HG03342 (cell line): Measurements from ENCODE around the gene TMEM54.

Source experiments
- ATAC-seq: cut with Tn5 transposase; IDR thresholded peaks from one replicate; pipeline ENCODE4 v1.9.1; 2021; ENCODE audit warnings: mild to moderate bottlenecking, moderate library complexity; ENCODE audit not compliant: unreplicated experiment

The TMEM54 gene, protein sequence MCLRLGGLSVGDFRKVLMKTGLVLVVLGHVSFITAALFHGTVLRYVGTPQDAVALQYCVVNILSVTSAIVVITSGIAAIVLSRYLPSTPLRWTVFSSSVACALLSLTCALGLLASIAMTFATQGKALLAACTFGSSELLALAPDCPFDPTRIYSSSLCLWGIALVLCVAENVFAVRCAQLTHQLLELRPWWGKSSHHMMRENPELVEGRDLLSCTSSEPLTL

DNA sequence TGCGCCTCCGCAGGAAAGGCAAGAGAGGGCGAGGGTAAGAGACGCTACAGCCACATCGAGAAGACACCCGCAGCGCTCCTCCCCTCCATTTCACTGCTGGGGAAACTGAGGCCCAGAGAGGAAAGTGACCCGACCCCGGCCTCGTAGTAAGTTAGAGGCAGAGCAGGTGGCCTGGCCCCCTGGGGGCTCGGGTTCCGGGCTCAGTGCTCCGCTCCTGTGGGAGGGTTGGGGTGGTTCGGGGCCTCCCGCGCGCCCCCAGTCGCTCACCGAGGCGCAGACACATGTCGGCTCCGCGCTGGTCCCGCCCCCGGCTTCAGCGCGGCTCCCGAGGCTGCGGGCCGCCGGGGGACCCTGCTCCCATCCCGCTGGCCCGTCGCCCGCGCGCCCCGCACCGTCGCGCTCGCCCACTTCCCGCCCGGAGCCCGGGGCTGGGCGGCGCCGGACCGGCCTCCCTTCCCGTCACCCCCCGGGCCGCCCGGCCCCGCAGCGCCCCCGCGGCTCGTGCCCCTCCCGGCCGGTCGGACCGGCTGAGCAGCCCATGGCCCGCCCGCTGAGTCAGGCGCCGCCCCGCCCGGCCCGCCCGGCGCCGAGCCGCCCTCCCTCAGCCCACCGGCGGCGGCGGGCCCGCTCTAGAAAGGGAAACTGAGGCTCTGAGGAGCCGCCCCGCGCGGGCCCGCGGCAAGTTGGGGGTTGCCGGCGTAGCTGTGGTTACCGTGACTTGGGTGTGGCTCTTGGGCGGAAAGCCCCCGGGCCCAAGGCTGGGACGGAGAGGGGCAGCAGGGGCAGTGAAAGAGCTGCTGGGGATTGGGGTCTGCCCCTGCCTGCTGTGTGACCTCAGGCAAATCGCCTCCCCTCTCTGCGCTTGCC is at the start of gene TMEM54:
TMEM54 (minus strand) TSS at position 434 of the 867 bp plus-strand sequence; CDS start at position 283, 151 bp downstream.
- ATAC-seq, result no peak

DNA sequence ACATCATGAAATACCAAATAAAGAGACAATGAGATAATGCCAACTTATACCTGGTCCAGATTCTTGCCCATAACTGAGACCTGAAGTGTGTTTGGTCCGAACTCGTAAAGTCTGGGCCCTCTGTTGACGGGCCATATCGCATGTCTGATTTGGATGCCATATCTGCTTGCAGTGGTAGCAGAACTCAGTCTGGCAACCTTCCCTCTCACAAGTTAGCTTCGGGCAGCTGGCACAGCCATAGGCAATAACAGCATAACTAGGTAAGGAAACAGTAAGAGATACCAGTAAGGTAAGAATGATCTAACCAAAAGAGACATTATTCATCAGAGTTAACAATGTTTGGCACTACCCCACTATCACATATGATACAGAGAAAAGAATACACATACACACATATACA is 48.3 kb upstream of the TMEM54 start:
- ATAC-seq, result no peak

DNA sequence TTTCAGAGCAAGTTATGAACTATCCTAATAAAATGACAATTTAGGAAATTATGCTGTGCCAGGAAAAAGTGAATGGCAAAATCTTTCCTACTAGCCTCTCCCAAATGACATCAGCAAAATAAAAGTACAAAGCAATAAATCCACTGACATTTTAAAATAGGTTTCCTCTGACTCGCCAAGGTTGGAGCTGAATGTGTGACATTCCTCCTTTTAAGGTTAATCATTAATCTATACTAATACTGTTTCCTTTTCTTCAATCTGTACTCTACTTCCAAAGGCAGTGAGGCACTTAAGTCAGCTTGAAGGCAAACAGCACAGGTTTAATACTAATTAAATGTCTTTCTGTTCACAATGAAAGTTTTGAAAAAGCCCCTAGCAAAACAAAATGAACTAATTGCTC is 47.7 kb upstream of the TMEM54 start:
- no peak for ATAC-seq

DNA sequence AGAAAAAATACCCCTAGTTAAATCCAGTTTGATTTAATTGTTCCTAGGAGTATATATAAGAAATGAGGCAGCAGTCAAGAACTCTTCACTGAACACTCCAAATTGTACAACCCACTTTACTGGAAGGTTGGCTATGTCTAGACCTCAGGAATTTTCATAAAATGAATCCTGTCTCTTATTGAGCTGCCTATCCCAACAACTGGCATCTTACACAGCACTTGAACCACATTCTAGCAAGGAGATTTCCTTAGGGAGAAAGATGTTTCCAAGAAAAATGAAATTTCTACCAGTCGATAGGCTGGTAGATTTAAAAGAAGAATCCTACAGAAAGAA is 47.2 kb upstream of the TMEM54 start:
- no peak for ATAC-seq

DNA sequence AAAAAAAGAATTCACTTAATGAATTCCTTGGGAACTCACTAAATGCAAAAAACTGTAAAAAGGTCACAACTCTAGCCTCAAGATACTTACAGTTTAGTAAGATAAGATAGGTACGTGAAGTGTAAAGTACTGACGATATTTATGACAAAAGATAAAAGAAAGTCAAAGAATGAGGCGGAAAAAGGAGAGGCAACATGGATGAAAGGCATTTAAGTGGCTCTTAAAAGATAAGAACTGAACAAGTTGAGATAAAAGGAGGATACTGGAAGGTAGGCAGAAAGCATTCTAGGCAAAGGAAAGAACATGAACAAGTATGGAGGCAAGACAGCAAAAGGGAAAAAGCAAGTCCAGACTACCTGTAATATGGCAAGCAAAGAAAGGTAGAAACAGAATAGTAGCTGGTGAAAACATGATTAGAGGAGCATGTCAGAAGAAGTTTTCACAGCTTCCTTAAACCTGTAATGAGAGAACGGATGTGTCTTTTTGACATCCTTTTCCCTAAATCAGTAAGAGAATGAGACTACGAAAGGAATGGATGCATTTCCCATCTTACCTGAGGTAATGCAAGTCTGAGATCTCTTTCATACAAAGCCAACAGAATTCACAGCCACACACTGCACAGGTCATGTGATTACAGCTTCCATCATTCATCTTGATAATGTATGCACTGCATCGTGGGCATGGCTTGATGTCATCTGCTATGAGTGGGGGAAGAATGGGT is 46.6 kb upstream of the TMEM54 start:
- ATAC-seq, result no peak

DNA sequence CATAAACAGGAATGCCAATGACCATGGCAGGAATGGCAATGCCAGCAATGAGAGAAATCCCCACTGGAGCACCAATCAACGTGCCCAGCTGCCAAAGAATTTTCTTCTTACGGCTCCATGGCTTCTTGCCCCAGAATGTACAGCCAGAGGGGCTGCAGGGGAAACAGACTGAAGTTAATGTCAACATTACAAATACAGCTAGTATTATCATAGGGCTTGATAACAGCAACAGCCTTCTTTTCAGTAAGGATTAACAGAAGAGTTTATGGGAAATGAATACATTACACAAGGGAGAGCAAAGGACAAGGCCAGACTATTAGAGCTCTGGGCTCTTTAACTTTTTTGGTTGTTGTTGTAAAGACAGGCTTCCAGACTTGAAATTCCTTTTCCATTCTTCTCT is 45.2 kb upstream of the TMEM54 start:
- no peak for ATAC-seq

DNA sequence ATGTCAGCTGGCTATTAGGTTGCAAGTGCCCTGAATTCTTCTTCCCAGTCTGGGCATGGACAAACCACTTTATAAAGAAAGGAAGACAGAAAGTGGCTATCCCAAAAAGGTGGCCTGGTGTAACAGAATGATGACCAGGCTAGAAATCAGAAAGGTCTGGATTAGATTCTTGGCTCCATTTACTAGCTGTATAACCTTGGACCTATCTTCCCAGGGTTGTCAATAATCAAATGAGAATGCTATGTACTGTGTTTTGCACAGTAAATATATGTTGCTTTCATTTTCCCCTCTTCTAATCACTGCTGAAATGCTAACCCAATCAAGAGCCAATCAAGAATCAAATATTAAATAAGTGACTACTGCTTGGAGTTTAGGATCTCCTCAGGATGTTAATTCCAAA is 43.0 kb upstream of the TMEM54 start:
- no peak for ATAC-seq

DNA sequence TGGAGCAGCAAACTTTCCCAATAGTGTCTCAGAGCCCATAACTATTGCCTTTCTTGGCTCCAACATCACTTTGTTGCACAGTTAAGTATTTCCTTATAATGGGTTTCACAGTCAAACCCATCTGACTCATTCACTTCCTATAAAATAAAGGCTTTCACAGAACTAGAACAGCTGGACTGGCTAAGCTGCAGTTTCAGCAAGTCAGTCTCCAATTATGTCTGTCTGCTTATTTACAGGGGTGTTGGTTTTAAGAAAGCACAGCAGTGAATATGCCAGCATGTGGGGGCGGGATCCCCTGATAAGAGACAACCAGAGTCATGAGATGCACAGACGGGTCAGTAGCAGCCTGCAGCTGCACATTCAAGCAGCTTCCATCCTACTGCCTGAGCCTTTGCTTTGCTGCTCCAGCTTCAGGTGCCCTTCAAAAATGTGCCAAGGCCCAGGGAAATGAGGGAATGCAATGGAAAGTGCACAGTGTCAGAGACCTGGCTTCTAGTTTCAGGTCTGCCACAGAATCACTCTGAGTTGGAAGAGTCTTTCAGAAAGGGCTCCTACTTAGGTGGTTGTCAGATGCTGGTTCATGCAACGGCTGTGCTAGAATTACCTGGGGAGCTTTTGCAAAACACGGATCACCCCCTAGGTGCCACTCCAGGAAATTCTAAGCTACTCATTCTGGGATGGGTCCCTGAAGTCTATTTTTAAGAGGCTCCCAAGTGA is 38.6 kb upstream of the TMEM54 start:
- ATAC-seq, result no peak

DNA sequence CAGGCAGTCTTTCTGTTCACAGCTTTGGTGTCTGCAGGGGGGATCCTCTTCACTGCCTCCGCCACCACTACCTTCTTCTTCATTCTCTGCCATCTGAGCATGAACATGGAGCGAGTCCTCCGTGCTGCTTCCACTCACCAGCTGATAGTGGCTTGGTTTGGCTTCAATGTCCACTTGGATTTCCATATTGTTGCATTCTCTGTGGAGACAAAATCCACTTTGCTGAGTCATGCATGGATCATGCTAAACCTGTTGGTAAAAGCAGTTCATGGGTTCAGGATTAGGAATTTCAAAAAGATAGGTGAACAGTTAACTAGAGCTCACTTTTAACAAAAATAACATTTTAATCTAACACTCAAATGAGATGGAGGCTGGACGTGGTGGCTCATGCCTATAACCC is 35.9 kb upstream of the TMEM54 start:
- no peak for ATAC-seq

DNA sequence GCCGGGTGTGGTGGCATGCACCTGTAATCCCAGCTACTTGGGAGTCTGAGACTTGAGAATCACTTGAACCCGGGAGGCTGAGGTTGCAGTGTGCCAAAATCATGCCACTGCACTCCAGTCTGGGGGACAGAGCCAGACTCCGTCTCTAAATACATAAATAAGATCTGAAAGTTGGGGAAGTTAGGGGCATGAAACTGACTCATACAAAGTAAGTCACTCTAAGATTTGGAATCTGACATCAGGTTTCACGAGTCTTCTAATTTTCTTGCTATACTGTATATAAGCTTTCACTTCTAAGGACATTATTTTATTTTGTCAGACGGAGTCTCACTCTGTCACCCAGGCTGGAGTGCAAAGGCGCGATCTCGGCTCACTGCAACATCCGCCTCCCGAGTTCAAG is 33.3 kb upstream of the TMEM54 start:
- ATAC-seq, result no peak

DNA sequence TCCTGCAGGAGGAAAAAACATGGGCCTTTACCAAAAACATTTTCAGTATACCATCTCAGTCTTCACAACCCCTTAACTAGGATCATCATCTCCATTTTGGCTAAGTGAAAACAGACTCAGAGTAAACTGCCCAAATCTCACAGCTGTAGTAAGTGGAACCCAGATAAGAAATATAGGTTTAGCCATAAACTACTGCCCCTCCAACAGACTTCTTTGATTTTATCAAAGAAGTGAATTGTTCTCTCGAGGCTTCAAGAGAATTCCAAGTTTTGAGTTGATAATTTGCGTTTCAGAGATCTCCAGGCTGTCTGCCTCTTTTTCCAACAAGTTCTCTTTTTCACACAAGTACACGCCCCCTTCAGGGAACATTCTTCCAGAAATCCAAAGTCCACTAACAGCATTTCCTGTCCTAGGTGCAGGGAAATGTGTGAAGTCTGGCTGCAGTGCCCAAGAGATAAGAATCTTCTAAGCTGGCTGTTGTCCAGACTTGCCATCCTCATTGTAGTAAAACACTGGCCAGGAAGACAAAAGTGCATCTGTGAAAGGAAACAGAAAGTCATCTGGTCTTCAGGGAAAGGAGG is 32.6 kb upstream of the TMEM54 start:
- ATAC-seq, result no peak

DNA sequence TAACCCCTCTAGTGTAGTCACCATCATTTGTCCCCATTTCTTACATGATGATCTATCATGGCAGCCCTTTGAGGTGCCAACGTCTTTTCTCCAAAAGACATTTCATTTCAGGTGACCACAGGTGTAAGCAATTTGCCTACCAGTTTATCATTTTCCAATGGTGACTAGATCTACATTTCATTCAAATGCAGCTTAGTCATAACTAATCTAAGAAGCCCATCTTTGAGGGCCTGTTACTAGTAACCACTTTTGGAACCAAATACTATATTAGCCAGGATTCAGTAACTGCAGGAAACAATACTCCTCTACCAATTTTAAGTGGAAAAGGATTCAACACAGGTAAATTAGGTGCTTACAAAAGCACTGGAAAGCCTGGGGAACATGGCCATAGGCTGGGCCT is 30.6 kb upstream of the TMEM54 start:
- no peak for ATAC-seq

DNA sequence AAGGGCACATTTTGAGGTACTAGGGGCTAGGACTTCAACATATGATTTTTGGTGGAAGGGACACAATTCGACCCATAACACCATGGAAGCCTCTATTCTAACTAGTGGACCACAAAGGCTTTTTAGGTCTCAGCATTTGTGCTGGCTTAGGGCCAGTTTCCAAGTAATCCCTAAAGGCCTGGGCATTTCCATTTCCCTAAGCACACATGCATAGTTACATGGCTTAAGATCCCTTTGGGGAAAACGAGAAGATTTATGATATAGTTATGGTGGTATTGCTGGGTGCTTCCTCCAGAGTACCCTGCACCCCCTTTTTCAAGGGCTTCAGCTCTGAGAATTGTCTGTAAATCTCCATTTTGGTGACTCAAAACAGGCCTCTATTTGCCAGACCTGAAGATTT is 28.2 kb upstream of the TMEM54 start:
- no peak for ATAC-seq

DNA sequence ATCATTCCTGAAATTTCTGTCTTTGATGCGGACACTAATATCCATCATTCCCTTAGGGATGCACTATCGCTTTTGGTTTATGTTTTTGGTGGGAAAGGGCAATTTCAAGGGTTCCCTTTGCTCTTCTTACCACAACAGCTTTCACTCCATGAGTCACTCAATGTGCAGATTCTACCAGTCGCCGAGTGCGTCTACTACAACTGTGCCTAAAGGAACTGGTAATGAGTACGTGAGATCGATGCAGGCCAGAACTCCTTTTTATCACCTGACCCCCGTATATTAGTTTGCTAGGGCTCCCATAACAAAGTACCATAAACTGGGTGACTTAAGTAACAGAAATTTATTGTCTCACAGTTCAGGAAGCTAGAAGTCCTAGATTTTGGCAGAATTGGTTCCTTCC is 27.5 kb upstream of the TMEM54 start:
- no peak for ATAC-seq

DNA sequence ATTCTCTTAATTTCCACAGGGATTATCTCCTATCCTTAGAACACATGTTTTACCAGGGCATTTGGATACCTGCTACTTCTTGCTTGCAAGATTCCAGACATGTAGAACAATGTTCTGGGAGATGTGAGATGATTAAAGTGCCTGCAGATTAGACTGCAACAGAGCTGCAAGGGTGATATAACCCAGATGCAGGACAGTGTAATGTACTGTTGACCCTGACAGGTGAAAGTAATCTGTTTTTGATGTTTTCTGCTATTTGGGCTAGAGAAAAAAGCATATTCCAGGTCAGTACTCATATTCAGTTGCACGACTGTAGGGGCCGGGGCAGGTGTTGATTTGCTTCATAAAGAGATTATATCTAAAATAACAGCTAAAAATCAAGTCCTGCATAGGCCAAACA is 27.1 kb upstream of the TMEM54 start:
- ATAC-seq, result no peak

DNA sequence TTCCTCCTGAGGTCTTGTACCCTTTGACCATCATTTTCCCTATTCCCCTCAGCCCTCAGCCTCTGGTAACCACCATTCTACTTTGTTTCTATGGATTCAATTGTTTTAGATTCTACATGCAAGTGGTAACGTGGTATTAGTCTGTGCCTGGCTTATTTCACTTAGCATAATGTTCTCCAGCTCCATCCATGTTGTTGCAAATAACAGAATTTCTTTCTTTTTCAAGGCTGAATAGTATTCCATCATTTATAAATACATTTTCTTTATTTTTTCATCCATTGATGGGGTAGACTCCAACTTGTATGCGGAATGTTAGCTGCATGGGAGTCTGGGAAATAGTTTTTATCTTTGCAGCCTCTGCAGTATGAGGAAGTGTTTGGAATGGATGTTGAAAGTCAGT is 26.3 kb upstream of the TMEM54 start:
- ATAC-seq, result no peak

DNA sequence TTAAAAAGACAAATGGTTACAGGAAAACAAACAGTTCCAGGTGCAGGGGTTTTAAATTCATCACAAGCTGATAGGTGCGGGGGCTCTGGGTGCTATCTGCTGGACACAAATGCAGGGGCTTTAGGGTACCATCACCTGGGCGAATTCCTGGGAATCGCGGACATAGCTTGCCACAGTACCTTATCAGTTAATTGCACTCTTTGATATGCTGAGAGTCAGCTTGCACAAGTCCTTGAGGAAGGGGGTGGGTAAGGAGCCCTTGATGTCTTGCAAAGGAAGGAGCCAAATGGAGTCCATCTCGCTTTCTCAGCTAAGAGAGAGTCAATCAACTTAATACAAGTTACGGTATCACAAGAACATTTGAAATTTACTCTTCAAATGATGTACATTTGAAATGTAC is 25.4 kb upstream of the TMEM54 start:
- no peak for ATAC-seq

DNA sequence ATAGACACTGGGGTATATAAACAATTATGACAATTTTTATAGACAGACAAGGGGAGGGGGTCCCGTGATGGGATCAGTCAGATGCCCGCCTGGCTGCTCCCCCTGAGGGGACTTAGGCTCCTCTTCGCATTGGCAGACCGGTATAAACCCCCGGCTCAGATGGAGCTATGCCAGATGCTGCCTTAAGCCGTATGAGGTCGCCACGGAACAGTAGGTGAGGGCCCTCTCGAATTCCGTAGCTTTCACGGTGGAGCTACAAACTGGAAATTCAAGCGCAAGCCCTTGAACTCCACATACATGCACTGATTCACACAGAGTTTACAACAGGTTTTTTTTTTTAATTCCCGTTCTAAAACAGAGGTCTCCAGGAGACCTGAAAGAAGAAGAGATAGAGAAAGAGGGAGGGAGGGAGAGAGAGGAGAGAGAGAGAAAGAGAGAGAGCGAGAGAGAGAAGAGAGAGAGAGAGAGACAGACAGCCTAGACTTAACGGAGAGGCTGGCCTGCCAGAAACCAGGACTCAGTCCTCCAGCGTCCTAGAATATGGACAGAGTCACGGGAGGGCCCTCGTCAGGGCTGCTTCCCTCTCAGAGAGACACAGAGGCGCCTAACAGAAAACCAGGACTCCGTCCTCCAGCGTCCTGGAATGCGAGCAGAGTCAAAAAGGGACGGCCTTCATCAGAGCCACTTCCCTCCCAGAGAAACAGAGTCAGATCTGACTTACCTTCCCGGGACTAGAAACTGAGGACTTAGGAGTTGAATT is 24.4 kb upstream of the TMEM54 start:
- no peak for ATAC-seq

DNA sequence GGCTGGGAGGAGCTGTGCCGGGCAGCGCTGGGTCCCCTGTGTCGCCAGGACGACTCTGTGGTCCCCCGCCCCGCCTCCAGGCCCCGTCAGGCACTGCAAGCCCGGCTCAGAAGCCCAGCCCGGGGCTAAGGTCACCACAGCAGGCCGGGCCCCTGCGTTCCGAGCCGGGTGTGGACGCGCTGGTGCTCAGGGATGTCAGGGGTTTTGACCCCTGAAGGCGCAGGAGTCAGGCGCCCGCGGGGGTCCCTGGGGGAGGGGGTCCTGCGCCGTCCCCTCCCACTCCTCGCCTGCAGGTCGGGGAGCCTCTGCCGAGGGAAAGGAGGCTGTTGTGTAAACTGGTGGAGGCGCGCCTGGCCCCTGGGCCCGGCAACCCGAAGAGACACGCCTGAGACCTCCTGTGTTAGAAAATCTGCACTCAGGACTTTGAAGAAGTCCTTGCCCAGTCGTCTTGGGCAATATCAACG is 23.7 kb upstream of the TMEM54 start:
- ATAC-seq, result no peak

DNA sequence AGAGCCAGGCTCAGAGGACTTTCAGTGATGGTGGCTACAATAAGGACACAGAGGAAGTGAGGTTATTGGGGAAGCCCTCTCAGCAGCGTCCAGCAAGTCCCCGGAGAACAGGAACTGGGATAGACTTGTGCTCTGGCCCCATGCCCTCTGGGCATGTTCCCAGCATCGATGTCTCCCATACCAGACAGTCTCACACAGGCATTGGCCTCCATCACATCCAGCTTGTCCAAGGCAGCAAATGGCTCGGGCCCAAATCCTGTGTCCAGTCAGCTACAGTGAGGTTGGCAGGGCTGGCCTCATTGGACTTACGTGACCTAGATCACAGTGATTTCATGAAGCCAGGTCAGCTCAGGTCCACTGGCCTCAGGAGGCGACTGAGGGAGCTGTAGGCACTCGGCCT is 19.6 kb upstream of the TMEM54 start:
- no peak for ATAC-seq
